ENCODE data around the gene EP300. TPM values are rescaled to one million over a fixed set of nuclear protein-coding genes. Genes with fewer than 3 reads are reported as not detected.

The EP300 gene
- total and polyA plus RNA-seq, 2 experiments from 2014 or later: 28.8 to 53.8 TPM

- H3K4me2 ChIP-seq: no peak overlapping the region
Measured at GRCh38 chr22:41078931-41079330, 13.5 kb upstream of the EP300 start.

DNA sequence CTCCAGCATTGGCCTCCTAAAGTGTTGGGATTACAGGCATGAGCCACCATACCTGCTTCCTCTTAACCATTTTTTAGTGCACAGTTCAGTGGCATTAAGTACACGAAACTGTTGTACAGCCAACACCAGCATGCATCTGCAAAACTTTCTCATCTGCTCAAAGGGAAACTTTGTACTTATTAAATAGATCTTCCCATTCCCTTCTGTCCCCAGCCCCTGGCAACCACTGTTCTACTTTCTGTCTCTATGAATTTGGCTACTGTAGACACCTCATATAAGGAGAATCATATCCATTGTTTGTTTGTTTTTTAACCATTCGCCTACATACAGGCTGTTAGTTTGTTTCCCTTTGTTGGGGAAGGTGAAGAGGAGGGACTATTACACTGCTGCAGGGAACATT, 6.5 kb upstream of the EP300 start:
- Histone ChIP-seq H3K4me1 (ENCODE audit: insufficient read depth) (no peaks in the 10 kb centered on the region), H3K27ac (no peak overlapping the region), H3K79me2 (no peaks in the 10 kb centered on the region), H3K9me2 (replicated peaks; ENCODE audit: insufficient read depth) (no peaks in the 10 kb centered on the region), H3K4me2 (no peak overlapping the region), H2AFZ (no peak overlapping the region), H3K4me3 (no peak overlapping the region), H3K27me3 (no peaks in the 10 kb centered on the region), H4K20me1 (ENCODE audit: insufficient read depth, poor library complexity, severe bottlenecking) (no peaks in the 10 kb centered on the region), H3K9me3 (ENCODE audit: low read depth) (no peaks in the 10 kb centered on the region), H3K36me3 (replicated peaks; ENCODE audit: insufficient read depth, low read depth) (no peaks in the 10 kb centered on the region)
- WGBS (ENCODE audit: low lambda C conversion rate, missing lambda C conversion rate): 89% methylated on average over 2 of the region's 2 CpGs
- no peak for DNase-seq (ENCODE audit: low spot score)
- TF ChIP-seq EZH2 (IDR thresholded peaks at IDR 0.05; ENCODE audit: borderline replicate concordance) (no peak), CTCF (IDR thresholded peaks at IDR 0.05; ENCODE audit: poor library complexity) (no peak), EZH2phosphoT487 (IDR thresholded peaks at IDR 0.05; ENCODE audit: low read depth, severe bottlenecking, unreplicated experiment) (no peak)

More at GRCh38 chr22:41078931-41079330, 13.5 kb upstream of the EP300 start:
- Histone ChIP-seq H3K79me2 (no peaks in the 10 kb centered on the region), H3K27me3 (no peaks in the 10 kb centered on the region), H2AFZ (no peak overlapping the region), H3K4me1 (ENCODE audit: insufficient read depth) (no peaks in the 10 kb centered on the region), H3K36me3 (replicated peaks; ENCODE audit: insufficient read depth, low read depth) (no peaks in the 10 kb centered on the region), H3K9me3 (ENCODE audit: low read depth) (no peaks in the 10 kb centered on the region), H4K20me1 (ENCODE audit: insufficient read depth, poor library complexity, severe bottlenecking) (no peaks in the 10 kb centered on the region), H3K4me3 (no peak overlapping the region), H3K9me2 (replicated peaks; ENCODE audit: insufficient read depth) (no peaks in the 10 kb centered on the region), H3K27ac (no peak overlapping the region)
- DNase-seq (ENCODE audit: low spot score): no peak
- 70% methylated on average over 1 of the region's 1 CpG for WGBS (ENCODE audit: low lambda C conversion rate, missing lambda C conversion rate)
- no peak for TF ChIP-seq CTCF (IDR thresholded peaks at IDR 0.05; ENCODE audit: poor library complexity)
- no peak for TF ChIP-seq EZH2phosphoT487 (IDR thresholded peaks at IDR 0.05; ENCODE audit: low read depth, severe bottlenecking, unreplicated experiment)
- no peak for TF ChIP-seq EZH2 (IDR thresholded peaks at IDR 0.05; ENCODE audit: borderline replicate concordance)

DNA sequence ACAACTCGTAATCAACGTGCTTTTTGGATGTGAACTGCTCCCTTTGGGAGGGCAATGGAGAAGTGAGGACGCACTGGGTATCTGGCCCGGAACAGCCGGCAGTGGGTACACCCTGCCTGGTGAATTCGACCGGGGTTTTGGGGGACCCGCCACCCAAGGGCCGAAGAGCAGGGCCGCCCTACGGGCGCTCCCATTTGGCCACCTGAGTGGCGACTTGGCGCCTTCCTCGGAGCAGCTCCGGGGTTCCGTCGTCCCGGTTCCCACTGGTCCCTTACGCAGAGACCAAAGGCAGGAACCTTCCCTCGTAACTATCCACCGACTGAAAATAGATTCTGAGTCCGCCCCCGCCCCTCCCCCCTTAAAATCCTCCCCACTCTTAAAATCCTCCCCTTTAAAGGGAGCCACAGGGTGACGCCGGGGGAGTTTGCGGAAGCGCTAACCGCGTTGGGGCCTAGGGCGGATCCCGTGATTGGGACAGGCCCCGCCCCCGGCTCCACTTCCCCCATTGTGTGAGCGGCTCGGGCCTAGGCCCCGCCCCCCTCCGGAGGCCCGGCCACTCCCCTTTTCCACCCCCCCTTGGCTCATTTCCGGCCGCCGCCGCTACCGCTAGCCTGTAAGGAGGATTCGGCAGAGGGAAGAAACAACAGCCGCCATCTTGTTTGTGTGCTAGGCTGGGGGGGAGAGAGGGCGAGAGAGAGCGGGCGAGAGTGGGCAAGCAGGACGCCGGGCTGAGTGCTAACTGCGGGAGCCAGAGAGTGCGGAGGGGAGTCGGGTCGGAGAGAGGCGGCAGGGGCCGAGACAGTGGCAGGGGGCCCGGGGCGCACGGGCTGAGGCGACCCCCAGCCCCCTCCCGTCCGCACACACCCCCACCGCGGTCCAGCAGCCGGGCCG, 1.0 kb upstream of the EP300 start:
- peak overlapping the region; percentile 57 for H2AFZ ChIP-seq
- WGBS (ENCODE audit: low lambda C conversion rate, missing lambda C conversion rate): 1% methylated on average over 31 of the region's 67 CpGs

More for the DNA sequence above, 1.0 kb upstream of the EP300 start:
- Histone ChIP-seq H3K9me2 (replicated peaks; ENCODE audit: insufficient read depth) (no peaks in the 10 kb centered on the region), H3K4me2 (peak overlapping the region; percentile 74), H3K27ac (peak overlapping the region; percentile 100), H3K4me1 (ENCODE audit: insufficient read depth) (peaks cover 10% of the 10 kb centered on the region), H3K4me3 (peak overlapping the region; percentile 98), H3K36me3 (replicated peaks; ENCODE audit: insufficient read depth, low read depth) (no peaks in the 10 kb centered on the region), H3K79me2 (peaks cover 43% of the 10 kb centered on the region), H3K9me3 (ENCODE audit: low read depth) (no peaks in the 10 kb centered on the region), H4K20me1 (ENCODE audit: insufficient read depth, poor library complexity, severe bottlenecking) (peaks cover 37% of the 10 kb centered on the region), H3K27me3 (no peaks in the 10 kb centered on the region)
- peak; percentile 100 for DNase-seq (ENCODE audit: low spot score)
- no peak for TF ChIP-seq EZH2phosphoT487 (IDR thresholded peaks at IDR 0.05; ENCODE audit: low read depth, severe bottlenecking, unreplicated experiment)
- TF ChIP-seq EZH2 (IDR thresholded peaks at IDR 0.05; ENCODE audit: borderline replicate concordance): no peak
- TF ChIP-seq CTCF (IDR thresholded peaks at IDR 0.05; ENCODE audit: poor library complexity): no peak

Measured in hepatocyte (in vitro differentiated cells).